ENCODE data around the gene FNDC11. TPM values are rescaled to one million over a fixed set of nuclear protein-coding genes. Genes with fewer than 3 reads are reported as not detected.

FNDC11 gene
- total RNA-seq, 1 donor from 2014 or later: 1.3 TPM

DNA sequence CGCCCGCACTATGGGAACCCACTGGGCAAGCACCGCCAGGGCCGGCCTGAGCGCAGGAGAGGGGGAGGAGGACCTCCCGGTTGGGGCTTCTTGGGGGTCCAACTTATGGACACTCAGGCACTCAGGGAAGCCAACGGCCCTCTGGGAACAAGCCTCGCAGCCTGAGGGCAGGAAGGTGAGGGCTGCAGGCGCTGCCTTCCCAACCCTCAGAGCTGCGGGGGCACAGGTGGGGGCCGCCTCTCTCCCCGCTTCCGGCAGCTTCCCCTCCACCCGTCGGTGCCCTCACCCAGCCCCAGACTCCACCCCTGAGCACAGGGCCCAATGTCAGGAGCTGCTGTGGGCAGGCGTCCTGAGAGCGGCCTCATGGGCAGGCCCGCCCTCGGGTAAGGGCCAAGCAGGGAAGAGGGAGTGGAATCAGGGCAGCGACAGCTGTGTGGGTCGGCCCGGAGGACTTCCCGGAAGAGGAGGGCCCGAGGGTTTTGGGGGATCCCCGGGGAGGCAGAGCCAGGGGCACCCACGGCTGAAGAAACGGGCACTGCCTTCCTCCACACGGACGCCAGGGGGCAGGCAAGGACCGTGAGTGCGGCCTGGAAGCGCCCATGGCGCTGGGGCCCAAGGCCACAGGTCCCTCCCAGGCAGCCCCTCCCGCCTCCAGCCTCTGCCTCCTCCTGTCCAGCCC is 16.3 kb upstream of the FNDC11 start:
- H3K4me1 Mint-ChIP-seq (ENCODE audit: unreplicated experiment): no peaks in the 10 kb centered on the region
- no peaks in the 10 kb centered on the region for H3K36me3 Mint-ChIP-seq (ENCODE audit: low read depth, unreplicated experiment)
- peak; percentile 87 for DNase-seq (ENCODE audit: low spot score)
- no peaks in the 10 kb centered on the region for H3K9me3 Mint-ChIP-seq (ENCODE audit: unreplicated experiment)
- TF ChIP-seq, protein P1, sequence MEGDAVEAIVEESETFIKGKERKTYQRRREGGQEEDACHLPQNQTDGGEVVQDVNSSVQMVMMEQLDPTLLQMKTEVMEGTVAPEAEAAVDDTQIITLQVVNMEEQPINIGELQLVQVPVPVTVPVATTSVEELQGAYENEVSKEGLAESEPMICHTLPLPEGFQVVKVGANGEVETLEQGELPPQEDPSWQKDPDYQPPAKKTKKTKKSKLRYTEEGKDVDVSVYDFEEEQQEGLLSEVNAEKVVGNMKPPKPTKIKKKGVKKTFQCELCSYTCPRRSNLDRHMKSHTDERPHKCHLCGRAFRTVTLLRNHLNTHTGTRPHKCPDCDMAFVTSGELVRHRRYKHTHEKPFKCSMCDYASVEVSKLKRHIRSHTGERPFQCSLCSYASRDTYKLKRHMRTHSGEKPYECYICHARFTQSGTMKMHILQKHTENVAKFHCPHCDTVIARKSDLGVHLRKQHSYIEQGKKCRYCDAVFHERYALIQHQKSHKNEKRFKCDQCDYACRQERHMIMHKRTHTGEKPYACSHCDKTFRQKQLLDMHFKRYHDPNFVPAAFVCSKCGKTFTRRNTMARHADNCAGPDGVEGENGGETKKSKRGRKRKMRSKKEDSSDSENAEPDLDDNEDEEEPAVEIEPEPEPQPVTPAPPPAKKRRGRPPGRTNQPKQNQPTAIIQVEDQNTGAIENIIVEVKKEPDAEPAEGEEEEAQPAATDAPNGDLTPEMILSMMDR (IDR thresholded peaks at IDR 0.05; ENCODE audit: unreplicated experiment): peak; percentile 92
- no peak overlapping the region for H3K27ac Mint-ChIP-seq (ENCODE audit: unreplicated experiment)
- H3K4me3 Mint-ChIP-seq (ENCODE audit: unreplicated experiment): no peak overlapping the region
- H3K27me3 Mint-ChIP-seq (ENCODE audit: unreplicated experiment): peaks cover 5% of the 10 kb centered on the region

GRCh38 chr20:63538204-63539091 is 15.5 kb upstream of the FNDC11 start:
- Mint-ChIP-seq H3K36me3 (ENCODE audit: low read depth, unreplicated experiment) (no peaks in the 10 kb centered on the region), H3K9me3 (ENCODE audit: unreplicated experiment) (no peaks in the 10 kb centered on the region), H3K4me3 (ENCODE audit: unreplicated experiment) (no peak overlapping the region), H3K4me1 (ENCODE audit: unreplicated experiment) (no peaks in the 10 kb centered on the region), H3K27ac (ENCODE audit: unreplicated experiment) (no peak overlapping the region), H3K27me3 (ENCODE audit: unreplicated experiment) (peaks cover 1% of the 10 kb centered on the region)
- TF ChIP-seq, protein P1 (IDR thresholded peaks at IDR 0.05; ENCODE audit: unreplicated experiment): peak; percentile 46
- DNase-seq (ENCODE audit: low spot score): peak; percentile 61

GRCh38 chr20:63539092-63539430 is 14.9 kb upstream of the FNDC11 start:
- Mint-ChIP-seq H3K27ac (ENCODE audit: unreplicated experiment) (no peak overlapping the region), H3K36me3 (ENCODE audit: low read depth, unreplicated experiment) (peaks cover 5% of the 10 kb centered on the region), H3K9me3 (ENCODE audit: unreplicated experiment) (no peaks in the 10 kb centered on the region), H3K4me3 (ENCODE audit: unreplicated experiment) (no peak overlapping the region), H3K4me1 (ENCODE audit: unreplicated experiment) (no peaks in the 10 kb centered on the region), H3K27me3 (ENCODE audit: unreplicated experiment) (peaks cover 3% of the 10 kb centered on the region)
- DNase-seq (ENCODE audit: low spot score): no peak
- TF ChIP-seq, protein P1 (IDR thresholded peaks at IDR 0.05; ENCODE audit: unreplicated experiment): no peak

- Mint-ChIP-seq H3K36me3 (ENCODE audit: low read depth, unreplicated experiment) (peaks cover 5% of the 10 kb centered on the region), H3K27me3 (ENCODE audit: unreplicated experiment) (peaks cover 3% of the 10 kb centered on the region), H3K9me3 (ENCODE audit: unreplicated experiment) (no peaks in the 10 kb centered on the region), H3K27ac (ENCODE audit: unreplicated experiment) (no peak overlapping the region), H3K4me1 (ENCODE audit: unreplicated experiment) (no peaks in the 10 kb centered on the region), H3K4me3 (ENCODE audit: unreplicated experiment) (no peak overlapping the region)
- no peak for DNase-seq (ENCODE audit: low spot score)
- TF ChIP-seq, protein P1 (IDR thresholded peaks at IDR 0.05; ENCODE audit: unreplicated experiment): no peak
These were observed 14.3 kb upstream of the FNDC11 start for GRCh38 chr20:63539441-63540370.

Measured in endothelial cell (in vitro differentiated cells).